Measurements from ENCODE around the gene IGSF21.

Gene IGSF21

GRCh38 chr1:18175530-18176377, 68.2 kb downstream of the IGSF21 start:
- no peak for DNase-seq (ENCODE audit: low read depth, low spot score)

- no peak for DNase-seq (ENCODE audit: low read depth, low spot score)
These were observed 69.0 kb downstream of the IGSF21 start for GRCh38 chr1:18176619-18177018.

GRCh38 chr1:18178111-18178510, 70.5 kb downstream of the IGSF21 start:
- DNase-seq (ENCODE audit: low read depth, low spot score): no peak

- DNase-seq (ENCODE audit: low read depth, low spot score): no peak
These were observed 71.4 kb downstream of the IGSF21 start for GRCh38 chr1:18179009-18179408.

GRCh38 chr1:18182398-18183160, 75.0 kb downstream of the IGSF21 start:
- DNase-seq (ENCODE audit: low read depth, low spot score): no peak

GRCh38 chr1:18183533-18183932, 75.9 kb downstream of the IGSF21 start:
- no peak for DNase-seq (ENCODE audit: low read depth, low spot score)

GRCh38 chr1:18187054-18187453, 79.5 kb downstream of the IGSF21 start:
- DNase-seq (ENCODE audit: low read depth, low spot score): no peak

GRCh38 chr1:18188820-18189517, 81.4 kb downstream of the IGSF21 start:
- no peak for DNase-seq (ENCODE audit: low read depth, low spot score)

GRCh38 chr1:18190598-18190997, 83.0 kb downstream of the IGSF21 start:
- no peak for DNase-seq (ENCODE audit: low read depth, low spot score)

- no peak for DNase-seq (ENCODE audit: low read depth, low spot score)
These were observed 83.4 kb downstream of the IGSF21 start for GRCh38 chr1:18191037-18191436.

- no peak for DNase-seq (ENCODE audit: low read depth, low spot score)
These were observed 84.0 kb downstream of the IGSF21 start for GRCh38 chr1:18191481-18192155.

GRCh38 chr1:18192182-18192581, 84.6 kb downstream of the IGSF21 start:
- DNase-seq (ENCODE audit: low read depth, low spot score): no peak

- DNase-seq (ENCODE audit: low read depth, low spot score): no peak
These were observed 85.4 kb downstream of the IGSF21 start for GRCh38 chr1:18192974-18193373.

GRCh38 chr1:18197299-18197698, 89.7 kb downstream of the IGSF21 start:
- no peak for DNase-seq (ENCODE audit: low read depth, low spot score)

GRCh38 chr1:18198260-18198659, 90.7 kb downstream of the IGSF21 start:
- no peak for DNase-seq (ENCODE audit: low read depth, low spot score)

- DNase-seq (ENCODE audit: low read depth, low spot score): no peak
These were observed 91.9 kb downstream of the IGSF21 start for GRCh38 chr1:18199462-18199861.

- DNase-seq (ENCODE audit: low read depth, low spot score): no peak
These were observed 92.6 kb downstream of the IGSF21 start for GRCh38 chr1:18200136-18200717.

- DNase-seq (ENCODE audit: low read depth, low spot score): no peak
These were observed 93.3 kb downstream of the IGSF21 start for GRCh38 chr1:18200918-18201317.

- DNase-seq (ENCODE audit: low read depth, low spot score): no peak
These were observed 94.6 kb downstream of the IGSF21 start for GRCh38 chr1:18201997-18202719.

GRCh38 chr1:18203645-18204044, 96.0 kb downstream of the IGSF21 start:
- no peak for DNase-seq (ENCODE audit: low read depth, low spot score)

- DNase-seq (ENCODE audit: low read depth, low spot score): no peak
These were observed 97.0 kb downstream of the IGSF21 start for GRCh38 chr1:18204575-18204974.
